HG03025 (cell line): Measurements from ENCODE around the gene CCDC86.

Experiments used
- ATAC-seq: cut with Tn5 transposase; IDR thresholded peaks from one replicate; pipeline ENCODE4 v1.9.1; 2021; ENCODE audit warnings: mild to moderate bottlenecking, moderate library complexity; ENCODE audit not compliant: unreplicated experiment, low FRiP score

The CCDC86 gene

DNA sequence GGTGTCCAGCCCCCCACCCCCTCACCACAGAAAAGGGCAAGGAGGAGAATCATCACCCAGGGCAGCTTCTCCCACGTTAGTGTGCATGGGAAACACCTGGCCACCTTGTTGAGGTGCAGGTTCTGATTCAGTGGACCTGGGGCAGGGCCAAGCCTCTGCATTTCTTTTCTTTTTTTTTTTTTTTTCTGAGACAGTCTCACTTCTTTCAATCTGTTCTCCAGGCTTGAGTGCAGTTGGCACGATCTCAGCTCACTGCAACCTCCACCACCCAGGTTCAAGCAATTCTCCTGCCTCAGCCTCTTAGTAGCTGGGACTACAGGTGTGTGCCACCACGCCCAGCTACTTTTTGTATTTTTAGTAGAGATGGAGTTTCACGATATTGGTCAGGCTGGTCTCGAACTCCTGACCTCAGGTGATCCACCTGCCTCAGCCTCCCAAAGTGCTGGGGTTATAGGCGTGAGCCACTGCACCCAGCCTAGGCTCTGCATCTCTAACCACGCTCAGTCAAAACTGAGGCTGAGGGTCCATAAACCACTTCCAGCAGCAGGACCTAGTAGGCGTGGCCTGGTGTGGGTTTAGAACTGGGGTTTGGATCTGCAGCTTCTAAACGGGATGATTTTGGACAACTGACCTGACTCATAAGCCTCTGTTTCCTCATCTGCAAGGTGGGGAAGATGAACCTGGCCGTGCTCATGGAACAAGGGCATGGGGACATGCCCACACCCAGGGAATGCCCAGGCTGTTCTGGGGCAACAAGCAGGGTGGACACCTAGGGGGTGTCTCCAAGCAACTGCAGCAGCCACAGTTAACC lies 26.2 kb downstream of the CCDC86 start:
- ATAC-seq, result no peak

- no peak for ATAC-seq
These were observed 27.0 kb downstream of the CCDC86 start for GRCh38 chr11:60868682-60869450.

GRCh38 chr11:60869451-60869825 lies 27.5 kb downstream of the CCDC86 start:
- no peak for ATAC-seq

DNA sequence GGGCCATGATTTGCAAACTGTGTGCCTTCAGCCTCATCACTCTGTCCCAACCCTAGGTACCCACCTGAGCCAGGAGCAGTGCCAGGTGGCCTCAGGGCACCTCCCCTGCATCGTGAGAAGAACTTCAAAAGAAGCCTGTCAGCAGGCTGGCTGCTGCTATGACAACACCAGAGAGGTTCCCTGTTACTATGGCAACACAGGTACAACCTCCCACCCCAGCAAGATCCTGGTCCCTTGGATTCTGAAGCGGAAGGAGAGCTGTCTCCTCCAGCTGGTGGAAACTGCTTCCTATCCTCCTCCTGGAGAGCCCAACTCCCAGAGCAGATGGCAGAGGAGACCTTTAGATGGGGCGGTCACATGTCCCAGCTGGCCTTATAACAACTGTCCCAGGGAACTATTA lies 28.4 kb downstream of the CCDC86 start:
- no peak for ATAC-seq

- no peak for ATAC-seq
These were observed 28.9 kb downstream of the CCDC86 start for GRCh38 chr11:60870733-60871377.

GRCh38 chr11:60871378-60872061 lies 29.6 kb downstream of the CCDC86 start:
- ATAC-seq, result no peak

DNA sequence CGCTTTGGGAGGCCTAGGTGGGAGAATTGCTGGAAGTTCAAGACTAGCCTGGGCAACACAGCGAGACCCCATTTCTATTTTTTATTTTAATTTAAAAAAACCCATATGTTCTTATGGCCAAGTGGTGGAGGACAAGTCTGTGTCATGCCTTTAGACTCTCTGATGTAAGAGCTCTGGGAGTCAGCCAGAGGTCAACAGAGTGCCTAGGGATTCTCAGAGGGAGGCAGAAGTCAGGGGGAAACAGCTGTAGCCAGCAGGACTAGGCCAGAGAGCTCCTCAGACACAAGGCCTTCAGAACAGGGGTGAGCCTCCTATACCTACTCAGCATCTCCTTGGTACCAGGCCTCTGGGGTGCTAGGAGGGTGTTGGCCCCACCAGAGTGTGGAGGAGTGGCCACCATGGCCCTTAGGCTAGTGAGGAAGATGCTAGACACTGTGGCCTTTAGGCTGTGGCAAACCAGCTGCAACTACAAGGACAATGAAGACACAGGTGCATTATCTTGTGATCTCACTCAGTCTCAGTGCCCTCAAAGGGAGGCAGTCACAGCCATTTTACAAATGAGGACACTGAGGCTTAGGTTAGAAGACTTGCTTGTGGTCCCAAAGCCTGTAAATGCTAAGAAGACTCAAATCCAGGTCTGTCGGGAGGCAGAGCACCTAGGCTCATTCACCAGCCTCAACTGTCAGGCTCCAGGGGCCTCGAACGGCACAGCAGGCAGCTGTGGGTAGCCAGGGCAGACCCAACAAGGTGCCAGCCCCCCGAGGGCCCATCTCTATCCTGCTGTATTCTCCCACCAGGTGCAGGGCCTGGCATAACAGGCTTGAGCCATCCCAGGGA lies 30.4 kb downstream of the CCDC86 start:
- no peak for ATAC-seq

- ATAC-seq, result no peak
These were observed 31.1 kb downstream of the CCDC86 start for GRCh38 chr11:60872961-60873524.

- ATAC-seq, result no peak
These were observed 31.6 kb downstream of the CCDC86 start for GRCh38 chr11:60873533-60873932.

DNA sequence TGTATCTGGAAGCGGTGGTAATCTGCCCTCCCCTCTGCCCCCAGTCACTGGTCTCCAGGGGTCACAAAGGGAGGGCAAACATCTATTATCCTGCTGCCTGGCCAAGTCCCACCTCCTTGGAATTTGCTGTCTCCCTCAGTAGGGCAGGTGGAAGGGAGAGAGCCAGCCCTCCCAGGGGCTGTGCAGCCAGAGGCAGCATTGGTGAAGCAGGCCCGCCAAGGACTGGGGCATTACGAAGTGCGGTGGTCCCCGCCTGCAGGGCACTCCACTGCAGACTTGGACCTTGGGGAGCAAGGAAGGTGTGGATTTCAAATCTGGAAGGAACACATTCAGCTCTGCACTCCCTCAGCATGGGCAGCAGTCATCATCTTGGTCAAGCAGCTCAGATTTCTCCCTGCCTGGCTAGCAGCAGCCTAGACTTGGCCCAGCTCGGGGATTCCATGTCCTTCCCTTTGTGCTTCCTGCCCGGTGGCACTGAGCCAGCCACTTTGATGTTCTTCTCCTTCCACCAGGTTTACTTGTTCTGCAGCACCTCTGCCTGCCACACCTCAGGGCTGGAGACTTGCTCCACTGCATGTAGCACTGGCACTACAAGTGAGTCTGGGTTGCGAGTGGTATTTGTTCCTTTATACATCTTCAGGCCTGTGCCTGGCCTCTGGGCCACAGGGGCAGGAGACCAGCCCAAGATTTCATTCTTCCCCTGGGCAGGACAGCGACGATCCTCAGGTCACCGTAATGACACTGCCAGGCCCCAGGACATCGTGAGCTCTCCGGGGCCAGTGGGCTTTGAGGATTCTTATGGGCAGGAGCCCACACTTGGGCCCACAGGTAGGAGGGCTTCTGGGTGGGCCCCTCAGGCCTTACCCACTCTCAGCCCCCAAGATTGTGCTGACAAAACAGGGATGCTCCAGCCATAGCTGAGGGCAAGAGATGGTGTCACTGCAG lies 32.8 kb downstream of the CCDC86 start:
- ATAC-seq, result no peak

DNA sequence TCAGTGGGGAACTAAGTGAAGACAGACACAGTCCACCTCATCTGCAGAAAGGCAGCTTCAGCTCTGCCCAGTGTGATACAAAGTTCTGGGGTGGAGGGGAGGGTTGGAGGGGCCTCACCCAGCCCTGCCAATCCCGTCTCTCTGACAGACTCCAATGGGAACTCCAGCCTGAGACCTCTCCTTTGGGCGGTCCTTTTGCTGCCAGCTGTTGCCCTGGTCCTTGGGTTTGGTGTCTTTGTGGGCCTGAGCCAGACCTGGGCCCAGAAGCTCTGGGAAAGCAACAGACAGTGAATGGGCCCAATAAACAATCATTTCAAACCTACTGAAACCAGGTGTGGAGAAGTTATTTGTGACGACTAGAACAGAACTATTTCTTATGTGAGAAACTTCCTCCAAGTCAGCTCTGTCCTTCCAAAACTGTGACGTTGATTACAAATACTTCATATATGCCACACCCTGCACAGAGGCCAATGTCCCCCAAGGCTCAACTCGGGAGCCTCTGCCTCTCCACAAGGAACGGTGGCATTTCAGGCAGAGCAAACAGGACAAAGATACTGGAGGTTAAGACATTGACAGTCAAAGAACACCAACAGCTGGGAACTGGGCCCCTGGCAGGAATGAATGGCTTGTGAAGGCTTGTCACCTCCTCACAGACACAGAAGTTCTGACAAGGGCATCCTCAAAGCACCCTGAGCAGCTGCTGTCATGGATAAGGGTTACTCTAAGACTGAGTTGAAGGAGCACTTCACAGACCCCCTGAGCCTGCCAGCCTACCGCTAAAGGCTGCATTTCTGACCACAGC lies 33.7 kb downstream of the CCDC86 start:
- no peak for ATAC-seq

DNA sequence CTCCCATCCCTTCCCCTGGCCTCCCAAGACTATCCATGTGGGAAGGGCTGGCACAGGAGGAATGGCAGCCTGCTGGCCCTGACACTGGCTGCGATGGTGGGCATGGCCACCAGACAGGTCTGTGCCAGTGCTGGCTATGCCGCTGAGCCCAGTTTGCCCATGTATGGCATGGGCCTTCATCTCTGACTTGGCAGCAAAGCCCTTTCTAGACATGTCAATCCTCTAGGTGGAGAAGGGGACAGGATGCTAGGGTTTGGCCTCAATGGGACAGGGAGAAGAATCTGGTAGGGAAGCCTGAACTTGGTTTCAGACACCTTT lies 34.2 kb downstream of the CCDC86 start:
- no peak for ATAC-seq

- no peak for ATAC-seq
These were observed 36.6 kb downstream of the CCDC86 start for GRCh38 chr11:60878245-60879101.

GRCh38 chr11:60879104-60879503 lies 37.2 kb downstream of the CCDC86 start:
- no peak for ATAC-seq

DNA sequence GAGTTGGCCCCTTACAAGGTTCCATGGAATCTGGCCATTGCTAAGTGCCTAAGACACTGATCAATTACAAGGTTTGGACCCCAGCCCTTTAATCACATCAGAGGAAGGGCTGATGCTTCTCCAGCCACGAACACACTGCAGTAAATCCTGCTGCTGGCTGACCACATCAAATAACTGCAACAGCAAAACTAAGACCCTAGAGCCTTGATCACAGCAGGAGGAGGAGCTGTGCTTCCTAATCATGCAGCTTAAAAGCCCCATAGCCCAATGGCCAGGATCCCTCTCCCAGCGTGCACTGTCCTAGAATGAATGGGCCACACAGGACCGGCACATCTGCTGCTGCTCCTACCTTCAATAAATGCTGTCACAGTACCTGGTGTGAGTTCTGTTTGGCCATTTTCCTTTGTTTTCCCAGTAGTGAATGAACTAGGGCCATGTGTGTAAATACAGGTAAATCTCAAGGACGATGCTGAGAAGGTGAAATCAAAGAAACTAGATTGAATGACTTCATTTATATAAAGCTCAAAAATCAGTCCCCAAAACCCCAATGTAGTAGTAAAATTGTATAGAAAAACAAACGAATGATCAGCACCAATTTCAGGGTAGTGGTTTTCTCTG lies 38.2 kb downstream of the CCDC86 start:
- no peak for ATAC-seq

- no peak for ATAC-seq
These were observed 38.9 kb downstream of the CCDC86 start for GRCh38 chr11:60880643-60881282.
